Heart left ventricle (tissue), 16 donors: ENCODE measurements around the gene ACSL3. TPM values are rescaled to one million over a fixed set of nuclear protein-coding genes. Genes with fewer than 3 reads are reported as not detected.

Experiments
- ATAC-seq, 4 donors: fragments of 200-7000 bp; cut with Tn5 transposase; one replicate each; pipeline ENCODE4 v1.9.1; 2020 to 2022; ENCODE audit warnings: moderate library complexity in 4 of 4, mild to moderate bottlenecking in 3 of 4, moderate number of reproducible peaks in 1 of 4
- DNase-seq, 5 donors: peaks; one replicate each; pipeline ENCODE4 v3.0.0-alpha.2; 2020
- H3K27ac ChIP-seq, 12 donors: fragments of 200-600 bp; sonication (generic) in 4 of 12; one replicate each; pipeline versions ENCODE4 v1.5.0 to v1.8.0; 2016 to 2022; ENCODE audit warnings: mild to moderate bottlenecking in 2 of 12
- H3K27me3 ChIP-seq, 9 donors: fragments of 200-600 bp; sonication (generic) in 2 of 9; one replicate each; pipeline versions ENCODE4 v1.5.1 to v1.8.0; 2016 to 2022; ENCODE audit warnings: mild to moderate bottlenecking in 3 of 9
- H3K36me3 ChIP-seq, 9 donors: fragments of 200-600 bp; sonication (generic) in 2 of 9; one replicate each; pipeline versions ENCODE4 v1.5.0 to v1.8.0; 2018 to 2022; ENCODE audit warnings: mild to moderate bottlenecking in 2 of 9
- H3K4me1 ChIP-seq, 12 donors: fragments of 200-600 bp; sonication (generic) in 4 of 12; one replicate each; pipeline versions ENCODE4 v1.5.0 to v1.8.0; 2016 to 2022; ENCODE audit warnings: mild to moderate bottlenecking in 3 of 12
- H3K4me3 ChIP-seq, 12 donors: fragments of 200-600 bp; sonication (generic) in 4 of 12; one replicate each; pipeline versions ENCODE4 v1.5.0 to v1.8.0; 2017 to 2022; ENCODE audit warnings: mild to moderate bottlenecking in 9 of 12, moderate library complexity in 4 of 12
- H3K9me3 ChIP-seq, 12 donors: fragments of 200-600 bp; sonication (generic) in 4 of 12; one replicate each; pipeline versions ENCODE4 v1.5.0 to v1.8.0; 2016 to 2022; ENCODE audit warnings: mild to moderate bottlenecking in 1 of 12
- CTCF ChIP-seq, 12 donors: fragments of 200-600 bp; sonication (generic) in 4 of 12; IDR thresholded peaks; one replicate each; pipeline versions ENCODE4 v1.5.0 to v1.8.0; 2018 to 2022; ENCODE audit warnings: antibody characterized with exemption in 12 of 12, mild to moderate bottlenecking in 5 of 12
- POLR2A ChIP-seq, 2 donors: fragments of 450-650 bp; IDR thresholded peaks; one replicate each; pipeline ENCODE4 v1.6.1; 2017; ENCODE audit warnings: antibody characterized with exemption in 2 of 2, mild to moderate bottlenecking in 2 of 2, moderate library complexity in 2 of 2
- WGBS, 4 donors: extraction: QIAGEN DNeasy Blood & Tissue Kit in 2 of 4; methylation state at CpG; one replicate each; pipeline versions ENCODE4 v1.1.5 to v1.1.7; 2013 to 2018; 5-methylcytosine and 5-hydroxymethylcytosine counted together
- intact Hi-C, 10 donors: fragments of 100-400 bp; cut with DNase I; formaldehyde crosslinking; loops; one replicate each; pipeline versions ENCODE4 v1.11.1 to v1.14.2; 2022
- polyA plus RNA-seq, 2 donors: library from polyadenylated mRNA; stranded (reverse); fragments of 200-250 nt; gene quantifications; one replicate each; pipeline ENCODE4 v1.2.3, GENCODE V29; 2013
- total RNA-seq, 9 donors: library from RNA; depleted of rRNA in 2 of 9; stranded (reverse); fragments of >200 nt in 2 of 9; fragmentation: NEBNext Ultra II Directional in 3 of 9; extraction: Animal tissue kit (Norgen Biotek cat#: 25700) in 3 of 9; gene quantifications; one replicate each; pipeline versions ENCODE4 v1.1.0 to v1.2.4, GENCODE V29; 2016 to 2023
- donor health status: ischemic (EF 13 %, LVEDD 7.1; RV severe dilation, severe dysfunction).
- donor health status: healthy with polysubstance abuse.
- donor health status: DM: no; HTN: yes; CAD: no.
- donor health status: DM: no; HTN: no; CAD: no.
- donor health status: ischemic (EF 25% LVEDD 6.9; RV normal size, moderate dysfunction).
- donor health status: ischemic (EF 25% LVEDD 5.7; RV mildly dilated, moderate dysfunction).
- donor health status: healthy.
- donor health status: DM: yes; HTN: yes; CAD: no.
- donor health status: ischemic (EF 35%, LVEDD 5.7; RV mildly dilated, moderate dysfunction).
- donor health status: nonischemic (EF 11% LVEDD 7.7; RV severe dilation, severe dysfunction).
- donor health status: DM: yes; HTN: yes; CAD: no.
- donor health status: PGD.
- donor health status: ischemic (EF 29% LVEDD 5.4; RV normal size, mild dysfunction).
- donor health status: nonischemic (EF 23%, LVEDD 6.1; RV moderate dilation, normal function).

Gene ACSL3
- total and polyA plus RNA-seq, 11 donors = 12.0 to 56.8 (median 51.9) TPM

- no peak overlapping the region for H3K27ac ChIP-seq
- no peaks in the 10 kb centered on the region for H3K36me3 ChIP-seq
- no peak for TF ChIP-seq CTCF (IDR thresholded peaks at IDR 0.05)
- no peak for TF ChIP-seq POLR2A (IDR thresholded peaks at IDR 0.05)
- WGBS, 4 donors = 75 to 93% (median 87%) methylated on average over 2 of the region's 2 CpGs
- intact Hi-C loops = no loop called here
- no peaks in the 10 kb centered on the region for H3K9me3 ChIP-seq
- H3K4me1 ChIP-seq = peaks cover 0 to 13% (median 0%) of the 10 kb centered on the region in 12 donors
- H3K27me3 ChIP-seq = no peaks in the 10 kb centered on the region
- no peak overlapping the region for H3K4me3 ChIP-seq
- ATAC-seq = no peak
- DNase-seq = no peak
Observed at GRCh38 chr2:222819722-222820333, 41.0 kb upstream of the ACSL3 start.

GRCh38 chr2:222823183-222823930 is 37.5 kb upstream of the ACSL3 start:
- TF ChIP-seq POLR2A (IDR thresholded peaks at IDR 0.05) = no peak
- TF ChIP-seq CTCF (IDR thresholded peaks at IDR 0.05) = no peak
- Histone ChIP-seq H3K4me1 (peaks cover 0 to 13% (median 0%) of the 10 kb centered on the region in 12 donors), H3K4me3 (no peak overlapping the region), H3K36me3 (no peaks in the 10 kb centered on the region), H3K27ac (no peak overlapping the region), H3K27me3 (no peaks in the 10 kb centered on the region), H3K9me3 (no peaks in the 10 kb centered on the region)
- ATAC-seq = peak in 3 of 4 donors; percentile 31 to 51 (median 48)
- 79 to 90% (median 83%) methylated on average over 6 of the region's 6 CpGs for WGBS, 4 donors
- peak in 1 of 5 donors; percentile 21 for DNase-seq
- intact Hi-C loops = no loop called here

- no peaks in the 10 kb centered on the region for H3K9me3 ChIP-seq
- H3K27ac ChIP-seq = no peak overlapping the region
- H3K36me3 ChIP-seq = no peaks in the 10 kb centered on the region
- no peak for DNase-seq
- H3K4me3 ChIP-seq = no peak overlapping the region
- no peaks in the 10 kb centered on the region for H3K27me3 ChIP-seq
- peaks cover 0 to 13% (median 0%) of the 10 kb centered on the region in 12 donors for H3K4me1 ChIP-seq
- TF ChIP-seq POLR2A (IDR thresholded peaks at IDR 0.05) (no peak), CTCF (IDR thresholded peaks at IDR 0.05) (no peak)
- intact Hi-C loops = no loop called here
- ATAC-seq = no peak
- 95 to 97% (median 97%) methylated on average over 1 of the region's 1 CpG for WGBS, 4 donors
Observed at GRCh38 chr2:222825031-222825430, 35.8 kb upstream of the ACSL3 start.

- H3K27me3 ChIP-seq = no peaks in the 10 kb centered on the region
- no peak for DNase-seq
- intact Hi-C loops = no loop called here
Observed at GRCh38 chr2:222827417-222827816, 33.4 kb upstream of the ACSL3 start.

More at GRCh38 chr2:222827417-222827816, 33.4 kb upstream of the ACSL3 start:
- ATAC-seq = no peak
- Histone ChIP-seq H3K36me3 (no peaks in the 10 kb centered on the region), H3K9me3 (no peaks in the 10 kb centered on the region), H3K4me3 (no peak overlapping the region), H3K4me1 (peaks cover 0 to 13% (median 0%) of the 10 kb centered on the region in 12 donors), H3K27ac (no peak overlapping the region)
- 94 to 100% (median 97%) methylated on average over 1 of the region's 1 CpG for WGBS, 4 donors
- no peak for TF ChIP-seq CTCF (IDR thresholded peaks at IDR 0.05)
- TF ChIP-seq POLR2A (IDR thresholded peaks at IDR 0.05) = no peak
